Motor neuron (in vitro differentiated cells): Measurements from ENCODE around the gene UGT2B28. TPM values are rescaled to one million over a fixed set of nuclear protein-coding genes. Genes with fewer than 3 reads are reported as not detected.
A peak's percentile ranks its signal among the peaks of the same experiment; 100 is the strongest.
"Not testable (repeated sequence)": the region's sequence is repeated elsewhere in the genome, so short reads cannot be mapped to it uniquely, and the experiment has no call there.

Source experiments
- ATAC-seq, 8 experiments: fragments of 200-7000 bp; cut with Tn5 transposase; replicated peaks in 6 of 8; 2 replicates each; pipeline ENCODE4 v1.8.0; 2021; ENCODE audit warnings: mild to moderate bottlenecking in 8 of 8, moderate library complexity in 8 of 8
- H3K27ac ChIP-seq, 2 donors: fragments of 250-450 bp; sonication (Bioruptor Pico); 2 replicates each; pipeline ENCODE4 v1.9.0; 2021; ENCODE audit warnings: antibody characterized with exemption in 2 of 2, mild to moderate bottlenecking in 2 of 2, moderate library complexity in 1 of 2
- H3K4me1 ChIP-seq, 2 donors: fragments of 250-450 bp; sonication (Bioruptor Pico); replicated peaks in 1 of 2; 2 replicates each; pipeline ENCODE4 v1.6.1; 2021; ENCODE audit warnings: antibody characterized with exemption in 2 of 2, mild to moderate bottlenecking in 2 of 2, moderate library complexity in 1 of 2
- H3K4me3 ChIP-seq, 5 donors: fragments of 250-450 bp; sonication (Bioruptor Pico); 2 replicates each; pipeline ENCODE4 v1.9.0; 2021; ENCODE audit warnings: antibody characterized with exemption in 5 of 5, mild to moderate bottlenecking in 5 of 5, moderate library complexity in 4 of 5
- WGBS, 10 experiments: fragments of 450-650 bp; shearing (Covaris generic); methylation state at CpG; one replicate each; pipeline ENCODE4 v1.0.0; 2022; 5-methylcytosine and 5-hydroxymethylcytosine counted together
- in situ Hi-C, 9 experiments: fragments of 400-800 bp; cut with MboI; loops; one replicate each; pipeline ENCODE4 v1.15.0; 2021; ENCODE audit warnings: low sequenced_read_pairs in 9 of 9, low pct_unique_long_range_greater_than_20kb in 2 of 9; ENCODE audit not compliant: unreplicated experiment in 9 of 9
- total RNA-seq, 8 experiments: library from RNA; unstranded; fragments of 300-600 nt; gene quantifications; 2 replicates each; pipeline versions ENCODE4 v1.2.3 to v1.2.4, GENCODE V29; 2022

Gene UGT2B28
- not detected for total RNA-seq

DNA sequence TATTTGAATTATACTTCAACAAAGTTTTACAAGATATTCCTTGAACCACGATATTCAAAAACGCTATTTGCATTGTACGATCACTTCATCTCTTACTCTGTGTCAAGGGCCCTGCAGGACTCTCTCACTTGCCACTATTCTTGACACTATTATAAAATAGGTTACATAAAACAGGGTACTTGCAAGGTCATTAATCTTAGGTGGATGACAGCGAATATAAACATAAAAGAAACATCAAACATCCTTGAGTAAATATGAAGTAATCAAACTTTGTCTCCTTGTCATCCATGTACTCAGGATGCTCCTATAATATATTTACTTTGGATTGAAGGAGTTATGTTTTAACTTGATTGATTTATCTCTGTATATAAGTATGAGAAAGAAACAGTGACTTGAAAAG is at the start of gene UGT2B28:
TSS of gene UGT2B28 (plus strand) at position 395 of the 400 bp plus-strand sequence. CDS start 26 bp downstream, outside the sequence.
- WGBS, 10 experiments: 6 to 100% (median 50%) methylated on average over 1 to 4 of the region's 4 CpGs; no CpG with 5 or more reads in 5 of the 10 experiments
- in situ Hi-C loops, ATAC-seq: not testable (repeated sequence)

DNA sequence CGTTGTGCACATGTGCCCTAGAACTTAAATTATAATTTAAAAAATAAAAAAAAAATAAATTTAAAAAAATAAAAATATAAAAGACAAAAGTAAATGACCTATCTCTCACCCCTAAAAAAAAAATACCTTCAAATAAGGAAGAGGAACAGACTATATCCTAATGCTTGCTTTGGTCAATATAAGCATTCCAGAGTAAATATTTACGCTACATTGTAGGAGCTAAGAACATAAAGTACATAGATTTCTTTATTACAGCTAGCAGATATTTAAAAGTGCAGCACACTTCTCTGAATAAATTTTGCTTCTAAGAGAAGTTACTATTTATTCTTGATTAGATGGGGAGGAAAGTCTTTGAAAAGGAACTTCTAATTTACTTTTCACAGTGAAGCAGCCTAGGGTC is 41.2 kb upstream of the UGT2B28 start:
- Histone ChIP-seq H3K4me1 (no peaks in the 10 kb centered on the region), H3K27ac (no peak overlapping the region), H3K4me3 (no peak overlapping the region)
- in situ Hi-C loops: no loop called here
- no peak for ATAC-seq
- 0 to 100% (median 83%) methylated on average over 1 to 2 of the region's 2 CpGs; no CpG with 5 or more reads in 2 of the 10 experiments for WGBS, 10 experiments

More for the DNA sequence above, at the start of gene UGT2B28:
- not testable (repeated sequence) for H3K4me1 ChIP-seq, H3K27ac ChIP-seq, H3K4me3 ChIP-seq

DNA sequence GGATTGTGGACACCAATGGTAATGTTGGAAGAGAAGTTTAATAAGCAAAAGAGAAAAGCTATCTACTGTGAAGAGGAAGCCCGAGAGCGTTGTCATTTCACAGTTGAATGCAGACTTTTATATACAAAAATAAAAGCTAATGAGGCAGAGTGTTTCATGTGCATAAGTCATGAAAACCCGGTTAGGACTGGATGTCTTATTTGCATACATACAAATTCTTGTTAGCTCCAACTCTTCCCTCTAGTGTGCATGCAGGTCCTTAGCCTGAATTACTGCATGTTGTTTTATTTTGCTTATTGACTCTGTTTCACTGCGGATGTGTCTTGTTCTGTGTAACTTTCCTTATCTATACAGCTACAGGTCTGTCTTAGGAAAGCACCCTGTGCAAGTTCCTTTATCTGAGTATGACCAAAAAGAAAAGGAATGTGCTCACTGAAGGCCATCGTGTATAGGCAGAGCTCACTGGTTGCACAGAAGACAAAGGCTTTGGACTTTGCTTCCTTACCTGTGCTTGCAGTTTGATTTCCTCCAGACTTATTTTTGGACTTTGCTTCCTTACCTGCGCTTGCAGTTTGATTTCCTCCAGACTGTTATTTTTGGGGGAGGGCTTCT is 40.6 kb upstream of the UGT2B28 start:
- no peak overlapping the region for H3K4me3 ChIP-seq
- H3K4me1 ChIP-seq: no peaks in the 10 kb centered on the region
- 3 to 93% (median 73%) methylated on average over 3 to 6 of the region's 6 CpGs for WGBS, 10 experiments
- in situ Hi-C loops: no loop called here
- peak in 3 of 8 experiments; percentile 14 to 57 (median 24) for ATAC-seq
- no peak overlapping the region for H3K27ac ChIP-seq

DNA sequence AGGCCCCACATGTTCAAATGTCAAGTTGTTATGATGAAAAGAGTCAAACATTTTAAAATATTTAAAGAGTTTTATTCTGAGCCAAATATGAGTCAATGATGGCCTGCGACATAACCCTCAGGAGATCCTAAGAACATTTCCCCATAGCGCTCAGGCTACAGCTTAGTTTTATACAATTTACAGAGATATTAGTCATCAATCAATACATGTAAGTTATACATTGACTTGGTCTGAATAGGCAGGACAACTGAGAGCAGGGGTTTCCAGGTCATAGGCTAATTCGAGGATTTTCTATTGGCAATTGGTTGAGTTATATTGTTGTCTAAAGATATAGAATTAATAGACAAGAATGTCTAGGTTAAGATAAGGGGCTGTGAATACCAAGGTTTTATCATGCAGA is 39.5 kb upstream of the UGT2B28 start:
- 0 to 100% (median 82%) methylated on average over 1 to 3 of the region's 3 CpGs; no CpG with 5 or more reads in 4 of the 10 experiments for WGBS, 10 experiments
- in situ Hi-C loops, H3K27ac ChIP-seq, ATAC-seq, H3K4me1 ChIP-seq, H3K4me3 ChIP-seq: not testable (repeated sequence)

DNA sequence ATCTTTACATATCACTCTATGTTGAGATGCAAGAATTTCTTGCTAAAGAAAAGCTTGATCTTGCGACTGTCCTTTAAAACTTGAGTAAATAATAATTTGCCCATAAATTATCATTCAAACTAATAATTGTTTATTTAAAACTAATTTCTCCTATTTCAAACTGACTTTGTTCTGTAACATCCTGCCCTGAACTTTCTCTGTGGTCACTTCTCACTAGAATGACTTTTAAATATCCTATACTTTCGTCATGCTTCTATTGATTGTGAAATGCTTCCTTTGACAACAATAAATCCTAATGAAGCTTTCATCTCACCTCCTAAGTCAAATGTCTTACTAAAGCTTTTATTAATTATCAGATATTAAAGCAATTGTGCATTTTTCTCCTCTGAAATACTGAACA is 38.5 kb upstream of the UGT2B28 start:
- in situ Hi-C loops, H3K27ac ChIP-seq, H3K4me3 ChIP-seq, ATAC-seq, H3K4me1 ChIP-seq: not testable (repeated sequence)
- WGBS, 10 experiments: 16 to 100% (median 88%) methylated on average over 1 to 2 of the region's 2 CpGs; no CpG with 5 or more reads in 1 of the 10 experiments

DNA sequence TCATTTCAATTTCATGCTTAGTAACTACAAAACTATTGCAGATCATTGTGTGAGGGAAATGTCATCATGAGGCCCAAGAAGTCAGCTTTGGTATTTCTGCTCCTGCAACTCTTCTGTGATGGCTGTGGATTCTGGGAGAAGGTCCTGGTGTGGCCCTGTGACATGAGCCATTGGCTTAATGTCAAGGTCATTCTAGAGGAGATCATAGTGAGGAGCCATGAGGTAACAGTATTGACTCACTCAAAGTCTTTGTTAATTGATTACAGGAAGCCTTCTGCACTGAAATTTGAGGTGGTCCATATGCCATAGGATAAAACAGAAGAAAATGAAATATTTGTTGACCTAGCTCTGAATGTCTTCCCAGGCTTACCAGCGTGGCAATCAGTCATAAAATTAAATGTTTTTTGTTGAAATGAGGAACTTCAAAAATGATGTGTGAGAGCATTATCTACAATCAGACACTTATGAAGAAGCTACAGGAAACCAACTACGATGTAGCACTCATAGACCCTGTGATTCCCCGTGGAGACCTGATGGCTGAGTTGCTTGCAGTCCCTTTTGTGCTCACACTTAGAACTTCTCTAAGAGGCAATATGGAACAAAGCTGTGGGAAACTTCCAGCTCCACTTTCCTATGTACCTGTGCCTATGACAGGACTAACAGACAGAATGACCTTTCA is 37.6 kb upstream of the UGT2B28 start:
- 0 to 95% (median 84%) methylated on average over 1 to 3 of the region's 3 CpGs; no CpG with 5 or more reads in 4 of the 10 experiments for WGBS, 10 experiments
- H3K4me1 ChIP-seq, H3K4me3 ChIP-seq, H3K27ac ChIP-seq, in situ Hi-C loops, ATAC-seq: not testable (repeated sequence)

DNA sequence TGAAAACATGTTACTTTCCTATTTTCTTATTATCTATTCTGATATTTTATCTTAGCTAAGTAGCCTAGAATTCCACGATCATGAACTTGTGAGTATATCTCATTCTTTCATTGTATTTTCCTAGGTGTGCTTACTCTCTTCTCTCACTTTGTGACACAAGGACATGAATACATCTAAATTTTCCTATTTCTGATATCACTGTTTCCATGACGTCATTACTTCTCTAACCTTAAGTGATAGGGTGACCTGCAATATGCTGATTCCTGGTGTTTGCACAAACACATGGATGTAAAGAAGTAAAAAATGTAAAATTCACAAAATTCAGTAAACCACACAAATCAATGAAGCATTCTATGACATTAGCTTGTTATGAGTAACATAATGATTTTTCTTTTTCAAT is 29.4 kb upstream of the UGT2B28 start:
- H3K4me3 ChIP-seq, in situ Hi-C loops, ATAC-seq, H3K27ac ChIP-seq: not testable (repeated sequence)
- WGBS, 10 experiments: 0 to 100% (median 42%) methylated on average over 1 to 2 of the region's 2 CpGs; no CpG with 5 or more reads in 2 of the 10 experiments
- H3K4me1 ChIP-seq: peaks cover 0 to 11% of the 10 kb centered on the region in 2 donors

DNA sequence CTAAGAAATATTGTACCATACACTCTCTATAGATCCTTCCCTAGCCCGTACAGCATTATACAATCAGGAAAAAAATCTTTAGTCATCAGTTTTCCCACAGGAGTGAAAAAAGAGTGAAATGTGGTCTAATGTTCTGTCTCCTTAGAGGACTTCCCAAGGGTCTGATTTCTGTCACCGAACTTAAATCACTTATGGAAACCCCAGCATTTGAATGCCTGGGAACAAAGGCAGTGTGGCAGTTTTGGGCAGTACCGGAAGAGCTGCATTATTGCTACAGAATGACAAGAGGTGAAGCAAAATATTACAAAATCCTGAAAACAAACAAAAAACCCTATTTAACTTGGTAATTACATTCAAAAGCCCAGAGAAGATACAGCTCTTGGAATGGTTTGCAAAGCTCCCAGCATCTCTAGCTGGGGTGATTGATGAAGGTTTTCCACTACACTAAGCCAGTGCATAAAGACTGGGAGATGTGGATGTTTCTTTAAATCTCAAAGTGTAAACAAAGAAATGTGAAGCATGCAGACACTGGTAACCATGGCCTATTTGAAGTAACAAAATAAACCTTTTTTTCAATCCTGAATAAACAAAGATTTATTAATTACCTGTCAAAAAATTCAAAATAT is 27.0 kb upstream of the UGT2B28 start:
- ATAC-seq: peak in 5 of 8 experiments; percentile 50 to 96 (median 63)
- WGBS, 10 experiments: 0 to 85% (median 20%) methylated on average over 1 to 3 of the region's 3 CpGs; no CpG with 5 or more reads in 1 of the 10 experiments
- H3K27ac ChIP-seq: peak overlapping the region in 1 of 2 donors; percentile 3
- H3K4me1 ChIP-seq: peaks cover 0 to 11% of the 10 kb centered on the region in 2 donors
- in situ Hi-C loops, H3K4me3 ChIP-seq: not testable (repeated sequence)

DNA sequence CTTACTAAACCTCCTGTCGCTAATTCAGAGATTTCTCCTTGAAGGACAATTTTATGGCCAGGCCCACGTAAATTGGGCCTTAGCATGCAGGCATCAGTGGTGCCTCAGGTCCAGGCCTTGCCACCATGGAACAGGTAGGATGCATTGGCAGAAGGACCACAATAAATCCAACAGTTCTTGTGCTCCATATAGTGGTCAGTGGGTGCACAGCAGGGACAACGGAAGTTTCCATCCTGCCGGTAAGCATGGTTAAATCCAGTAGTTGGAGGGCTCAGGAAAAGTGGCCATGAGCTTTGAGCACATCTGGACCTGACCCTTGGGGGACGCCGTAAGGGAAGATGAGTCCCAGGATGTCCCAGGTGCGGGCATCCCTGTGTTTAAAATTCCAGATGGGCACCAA is 11.7 kb upstream of the UGT2B28 start:
- ATAC-seq, H3K27ac ChIP-seq: not testable (repeated sequence)
- WGBS, 10 experiments: 20 to 100% (median 87%) methylated on average over 1 to 2 of the region's 7 CpGs; no CpG with 5 or more reads in 6 of the 10 experiments

DNA sequence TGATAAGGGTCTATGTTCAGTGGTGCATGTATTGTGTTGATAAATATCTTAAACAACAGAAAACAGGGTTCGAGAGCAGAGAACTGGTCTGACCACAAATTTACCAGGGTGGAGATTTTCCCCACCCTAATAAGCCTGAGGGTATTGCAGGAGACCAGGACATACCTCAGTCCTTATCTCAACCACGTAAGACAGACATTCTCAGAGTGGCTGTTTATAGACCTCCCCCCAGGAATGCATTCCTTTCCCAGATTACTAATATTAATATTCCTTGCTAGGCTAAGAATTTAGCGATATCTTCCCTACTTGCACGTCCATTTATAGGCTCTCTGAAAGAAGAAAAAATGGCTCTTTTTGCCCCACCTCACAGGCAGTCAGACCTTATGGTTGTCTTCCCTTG is 16.1 kb downstream of the UGT2B28 start:
- WGBS, 10 experiments: 20 to 93% methylated on average over 3 of the region's 4 CpGs; no CpG with 5 or more reads in 8 of the 10 experiments
- in situ Hi-C loops, H3K4me3 ChIP-seq, H3K27ac ChIP-seq, H3K4me1 ChIP-seq, ATAC-seq: not testable (repeated sequence)

More for the DNA sequence above, 11.7 kb upstream of the UGT2B28 start:
- H3K4me1 ChIP-seq, in situ Hi-C loops, H3K4me3 ChIP-seq: not testable (repeated sequence)

DNA sequence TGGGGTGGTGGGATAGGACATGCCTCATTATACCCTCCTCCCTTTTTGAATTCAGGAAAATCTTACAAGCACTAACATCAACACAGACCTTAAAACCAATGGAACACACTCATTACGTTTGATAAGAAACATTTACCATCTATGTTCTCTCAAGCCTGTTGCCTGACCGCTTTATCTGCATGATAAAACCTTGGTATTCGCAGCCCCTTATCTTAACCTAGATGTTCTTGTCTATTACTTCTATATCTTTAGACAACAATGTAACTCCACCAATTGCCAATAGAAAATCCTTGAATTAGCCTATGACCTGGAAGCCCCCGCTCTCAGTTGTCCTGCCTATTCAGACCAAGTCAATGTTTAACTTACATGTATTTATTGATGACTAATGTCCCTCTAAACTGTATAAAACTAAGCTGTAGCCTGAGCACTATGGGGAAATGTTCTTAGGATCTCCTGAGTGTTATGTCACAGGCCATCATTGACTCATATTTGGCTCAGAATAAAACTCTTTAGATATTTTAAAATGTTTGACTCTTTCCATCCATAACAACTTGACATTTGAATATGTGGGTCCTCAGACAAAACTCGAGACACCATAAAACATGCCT is 28.3 kb downstream of the UGT2B28 start:
- in situ Hi-C loops, H3K4me1 ChIP-seq, H3K27ac ChIP-seq, H3K4me3 ChIP-seq, ATAC-seq: not testable (repeated sequence)
- 0 to 85% (median 33%) methylated on average over 1 to 4 of the region's 5 CpGs; no CpG with 5 or more reads in 4 of the 10 experiments for WGBS, 10 experiments

DNA sequence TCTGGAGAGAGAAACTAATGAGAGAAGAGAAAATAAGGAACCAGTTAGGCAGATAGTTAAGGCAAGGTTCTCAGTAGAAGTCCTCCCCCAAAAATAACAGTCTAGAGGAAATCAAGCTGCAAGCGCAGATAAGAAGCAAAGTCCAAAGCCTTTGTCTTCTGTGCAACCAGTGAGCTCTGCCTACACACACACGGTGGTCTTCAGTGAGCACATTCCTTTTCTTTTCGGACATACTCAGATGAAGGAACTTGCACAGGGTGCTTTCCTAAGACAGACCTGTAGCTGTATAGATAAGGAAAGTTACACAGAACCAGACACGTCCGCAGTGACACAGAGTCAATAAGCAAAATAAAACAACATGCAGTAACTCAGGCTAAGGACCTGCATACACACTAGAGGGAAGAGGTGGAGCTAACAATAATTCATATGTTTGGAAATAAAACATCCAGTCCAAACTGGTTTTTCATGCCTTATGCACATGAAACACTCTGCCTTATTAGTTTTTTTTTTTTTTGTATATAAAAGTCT is 29.3 kb downstream of the UGT2B28 start:
- H3K27ac ChIP-seq, H3K4me3 ChIP-seq, H3K4me1 ChIP-seq, ATAC-seq, in situ Hi-C loops: not testable (repeated sequence)
- 0 to 100% (median 100%) methylated on average over 1 to 5 of the region's 5 CpGs; no CpG with 5 or more reads in 5 of the 10 experiments for WGBS, 10 experiments
